ENCODE measurements around the gene ENGASE.

The ENGASE gene

GRCh38 chr17:79064026-79064425, 10.6 kb upstream of the ENGASE start:
- Histone ChIP-seq H3K18ac (ENCODE audit: low read length) (no peak overlapping the region), H2BK120ac (ENCODE audit: low read depth, low read length) (no peak overlapping the region), H3K4me2 (ENCODE audit: insufficient read depth, low read length, poor library complexity, severe bottlenecking) (no peak overlapping the region), H3K79me1 (ENCODE audit: low read depth, low read length) (no peaks in the 10 kb centered on the region), H3K36me3 (replicated peaks in 1 of 2; ENCODE audit: control insufficient read depth in 2 of 2, insufficient read depth in 2 of 2, low read length in 2 of 2) (no peaks in the 10 kb centered on the region), H3K14ac (ENCODE audit: low read length) (no peak overlapping the region), H2BK5ac (ENCODE audit: low read length) (no peak overlapping the region), H3K9ac (ENCODE audit: low read depth, low read length, poor library complexity) (no peak overlapping the region), H3K4ac (ENCODE audit: low read length) (no peak overlapping the region), H3K27me3 (ENCODE audit: control insufficient read depth in 3 of 3, insufficient read depth in 3 of 3, low read depth in 1 of 3, low read length in 3 of 3) (peaks cover 0 to 10% (median 0%) of the 10 kb centered on the region in 3 experiments), H3K4me3 (ENCODE audit: low read length in 2 of 2) (no peak overlapping the region), H3K9me3 (replicated peaks in 1 of 2; ENCODE audit: control insufficient read depth in 2 of 2, insufficient read depth in 1 of 2, low read depth in 1 of 2, low read length in 2 of 2) (no peaks in the 10 kb centered on the region), H3K27ac (replicated peaks; ENCODE audit: low read length) (no peak overlapping the region), H3K23ac (ENCODE audit: low read depth, low read length, poor library complexity) (no peak overlapping the region), H2AFZ (ENCODE audit: low read length) (no peak overlapping the region), H4K91ac (ENCODE audit: low read depth, low read length, poor library complexity) (no peak overlapping the region), H2BK15ac (ENCODE audit: low read length) (no peak overlapping the region), H2AK5ac (ENCODE audit: low read depth, low read length) (no peak overlapping the region), H2BK12ac (ENCODE audit: low read length) (no peak overlapping the region), H4K8ac (ENCODE audit: low read depth, low read length) (no peak overlapping the region), H3K4me1 (ENCODE audit: control insufficient read depth in 2 of 2, insufficient read depth in 1 of 2, low read depth in 1 of 2, low read length in 2 of 2) (no peaks in the 10 kb centered on the region)
- WGBS, 2 donors (ENCODE audit: extremely low coverage in 2 of 2, insufficient read length in 2 of 2, insufficient replicate concordance in 1 of 2), result no CpG with 5 or more reads among the region's 4 CpGs
- no peak for DNase-seq (ENCODE audit: low spot score)

DNA sequence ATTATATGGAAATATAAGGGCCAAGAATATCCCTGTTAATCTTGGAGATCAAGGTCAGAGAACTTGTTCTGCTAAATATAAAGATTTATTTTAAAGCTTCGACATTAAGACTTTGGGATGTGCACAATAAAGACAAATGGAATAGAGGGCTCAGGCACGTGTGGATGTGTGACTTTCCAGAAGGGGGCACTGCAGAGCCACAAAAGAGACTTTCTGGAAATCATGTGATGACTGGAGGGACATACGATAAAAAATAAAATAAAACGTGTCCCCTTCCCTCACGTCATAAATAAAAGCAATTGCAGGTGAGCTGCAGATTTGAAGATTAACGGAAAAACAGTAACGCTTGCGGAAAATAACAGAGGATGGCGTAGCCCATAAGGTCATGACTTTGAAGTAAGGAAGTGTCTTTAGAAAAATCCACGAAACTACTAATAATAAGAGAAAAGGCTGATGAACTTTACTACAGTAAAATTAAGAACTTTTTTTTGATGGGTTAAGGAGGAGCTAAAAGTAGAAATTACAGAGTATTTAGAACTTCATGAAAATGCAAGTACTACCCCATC, 9.4 kb upstream of the ENGASE start:
- no peak overlapping the region for H3K27ac ChIP-seq (replicated peaks; ENCODE audit: low read length)
- no peak overlapping the region for H4K91ac ChIP-seq (ENCODE audit: low read depth, low read length, poor library complexity)
- no peak overlapping the region for H3K9ac ChIP-seq (ENCODE audit: low read depth, low read length, poor library complexity)
- DNase-seq (ENCODE audit: low spot score), result no peak
- no peak overlapping the region for H3K18ac ChIP-seq (ENCODE audit: low read length)
- no peak overlapping the region for H2BK5ac ChIP-seq (ENCODE audit: low read length)
- H3K4me1 ChIP-seq (ENCODE audit: control insufficient read depth in 2 of 2, insufficient read depth in 1 of 2, low read depth in 1 of 2, low read length in 2 of 2), result no peaks in the 10 kb centered on the region
- no peak overlapping the region for H2AFZ ChIP-seq (ENCODE audit: low read length)
- H2BK15ac ChIP-seq (ENCODE audit: low read length), result no peak overlapping the region
- H3K36me3 ChIP-seq (replicated peaks in 1 of 2; ENCODE audit: control insufficient read depth in 2 of 2, insufficient read depth in 2 of 2, low read length in 2 of 2), result no peaks in the 10 kb centered on the region
- no peak overlapping the region for H4K8ac ChIP-seq (ENCODE audit: low read depth, low read length)
- H2BK120ac ChIP-seq (ENCODE audit: low read depth, low read length), result no peak overlapping the region
- H3K23ac ChIP-seq (ENCODE audit: low read depth, low read length, poor library complexity), result no peak overlapping the region
- H3K4me3 ChIP-seq (ENCODE audit: low read length in 2 of 2), result no peak overlapping the region
- H3K4me2 ChIP-seq (ENCODE audit: insufficient read depth, low read length, poor library complexity, severe bottlenecking), result no peak overlapping the region
- H3K4ac ChIP-seq (ENCODE audit: low read length), result no peak overlapping the region
- WGBS, 2 donors (ENCODE audit: extremely low coverage in 2 of 2, insufficient read length in 2 of 2, insufficient replicate concordance in 1 of 2), result no CpG with 5 or more reads among the region's 10 CpGs
- no peak overlapping the region for H2BK12ac ChIP-seq (ENCODE audit: low read length)
- no peaks in the 10 kb centered on the region for H3K79me1 ChIP-seq (ENCODE audit: low read depth, low read length)
- no peak overlapping the region for H3K14ac ChIP-seq (ENCODE audit: low read length)
- no peaks in the 10 kb centered on the region for H3K9me3 ChIP-seq (replicated peaks in 1 of 2; ENCODE audit: control insufficient read depth in 2 of 2, insufficient read depth in 1 of 2, low read depth in 1 of 2, low read length in 2 of 2)
- H2AK5ac ChIP-seq (ENCODE audit: low read depth, low read length), result no peak overlapping the region
- H3K27me3 ChIP-seq (ENCODE audit: control insufficient read depth in 3 of 3, insufficient read depth in 3 of 3, low read depth in 1 of 3, low read length in 3 of 3), result peaks cover 0 to 17% (median 0%) of the 10 kb centered on the region in 3 experiments

GRCh38 chr17:79066963-79067362, 7.7 kb upstream of the ENGASE start:
- no CpG with 5 or more reads among the region's 6 CpGs for WGBS, 2 donors (ENCODE audit: extremely low coverage in 2 of 2, insufficient read length in 2 of 2, insufficient replicate concordance in 1 of 2)
- peaks cover 0 to 24% (median 2%) of the 10 kb centered on the region in 3 experiments for H3K27me3 ChIP-seq (ENCODE audit: control insufficient read depth in 3 of 3, insufficient read depth in 3 of 3, low read depth in 1 of 3, low read length in 3 of 3)

DNA sequence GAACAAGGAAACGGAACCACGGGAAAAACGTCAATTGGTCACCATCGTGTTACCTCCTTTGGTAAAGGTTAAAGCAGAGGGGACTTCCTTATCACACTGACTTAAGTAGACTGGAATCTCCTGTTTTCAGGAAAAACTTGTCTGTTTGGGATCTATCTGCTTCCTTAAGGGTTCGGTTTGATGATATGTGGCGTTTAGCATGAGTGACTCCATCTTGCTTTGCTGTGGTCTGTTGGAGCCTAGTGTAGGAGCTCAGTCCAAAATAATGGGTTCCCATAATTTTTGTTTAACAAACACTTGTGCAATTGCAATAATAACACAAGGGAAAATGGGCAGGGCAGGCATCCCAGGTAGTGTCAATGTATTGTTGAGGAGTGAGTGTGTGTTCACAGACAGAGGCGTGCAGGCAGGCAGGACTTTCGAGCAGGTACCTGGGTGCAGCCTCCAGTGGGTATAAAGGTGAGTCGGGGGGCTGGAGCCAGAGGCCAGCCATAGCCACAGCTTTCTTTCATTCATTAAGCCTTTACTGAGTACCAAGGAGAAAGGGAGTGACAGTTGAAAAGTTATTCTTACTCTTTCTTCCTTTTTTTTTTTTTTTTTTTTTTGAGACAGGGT, 4.3 kb upstream of the ENGASE start:
- H3K14ac ChIP-seq (ENCODE audit: low read length), result no peak overlapping the region
- WGBS, 2 donors (ENCODE audit: extremely low coverage in 2 of 2, insufficient read length in 2 of 2, insufficient replicate concordance in 1 of 2), result no CpG with 5 or more reads among the region's 9 CpGs
- no peak overlapping the region for H3K4me3 ChIP-seq (ENCODE audit: low read length in 2 of 2)
- DNase-seq (ENCODE audit: low spot score), result no peak
- no peak overlapping the region for H2BK120ac ChIP-seq (ENCODE audit: low read depth, low read length)
- no peak overlapping the region for H2BK5ac ChIP-seq (ENCODE audit: low read length)
- H3K23ac ChIP-seq (ENCODE audit: low read depth, low read length, poor library complexity), result peak overlapping the region; percentile 55
- H3K9ac ChIP-seq (ENCODE audit: low read depth, low read length, poor library complexity), result no peak overlapping the region
- no peak overlapping the region for H2BK15ac ChIP-seq (ENCODE audit: low read length)
- peaks cover 0 to 30% (median 2%) of the 10 kb centered on the region in 3 experiments for H3K27me3 ChIP-seq (ENCODE audit: control insufficient read depth in 3 of 3, insufficient read depth in 3 of 3, low read depth in 1 of 3, low read length in 3 of 3)
- no peaks in the 10 kb centered on the region for H3K36me3 ChIP-seq (replicated peaks in 1 of 2; ENCODE audit: control insufficient read depth in 2 of 2, insufficient read depth in 2 of 2, low read length in 2 of 2)
- H4K8ac ChIP-seq (ENCODE audit: low read depth, low read length), result no peak overlapping the region
- peaks cover under 1% of the 10 kb centered on the region in 2 donors for H3K4me1 ChIP-seq (ENCODE audit: control insufficient read depth in 2 of 2, insufficient read depth in 1 of 2, low read depth in 1 of 2, low read length in 2 of 2)
- H3K79me1 ChIP-seq (ENCODE audit: low read depth, low read length), result no peaks in the 10 kb centered on the region
- no peak overlapping the region for H4K91ac ChIP-seq (ENCODE audit: low read depth, low read length, poor library complexity)
- peaks cover 0 to 2% of the 10 kb centered on the region in 2 donors for H3K9me3 ChIP-seq (replicated peaks in 1 of 2; ENCODE audit: control insufficient read depth in 2 of 2, insufficient read depth in 1 of 2, low read depth in 1 of 2, low read length in 2 of 2)
- no peak overlapping the region for H3K27ac ChIP-seq (replicated peaks; ENCODE audit: low read length)
- no peak overlapping the region for H3K18ac ChIP-seq (ENCODE audit: low read length)
- H2BK12ac ChIP-seq (ENCODE audit: low read length), result no peak overlapping the region
- H3K4ac ChIP-seq (ENCODE audit: low read length), result no peak overlapping the region
- H2AK5ac ChIP-seq (ENCODE audit: low read depth, low read length), result no peak overlapping the region
- H3K4me2 ChIP-seq (ENCODE audit: insufficient read depth, low read length, poor library complexity, severe bottlenecking), result no peak overlapping the region
- no peak overlapping the region for H2AFZ ChIP-seq (ENCODE audit: low read length)

More at GRCh38 chr17:79066963-79067362, 7.7 kb upstream of the ENGASE start:
- Histone ChIP-seq H4K91ac (ENCODE audit: low read depth, low read length, poor library complexity) (no peak overlapping the region), H3K18ac (ENCODE audit: low read length) (no peak overlapping the region), H3K4me3 (ENCODE audit: low read length in 2 of 2) (no peak overlapping the region), H2BK120ac (ENCODE audit: low read depth, low read length) (no peak overlapping the region), H4K8ac (ENCODE audit: low read depth, low read length) (no peak overlapping the region), H2BK12ac (ENCODE audit: low read length) (no peak overlapping the region), H3K9me3 (replicated peaks in 1 of 2; ENCODE audit: control insufficient read depth in 2 of 2, insufficient read depth in 1 of 2, low read depth in 1 of 2, low read length in 2 of 2) (no peaks in the 10 kb centered on the region), H3K36me3 (replicated peaks in 1 of 2; ENCODE audit: control insufficient read depth in 2 of 2, insufficient read depth in 2 of 2, low read length in 2 of 2) (no peaks in the 10 kb centered on the region), H3K23ac (ENCODE audit: low read depth, low read length, poor library complexity) (no peak overlapping the region), H2BK15ac (ENCODE audit: low read length) (no peak overlapping the region), H2AFZ (ENCODE audit: low read length) (no peak overlapping the region), H3K4me1 (ENCODE audit: control insufficient read depth in 2 of 2, insufficient read depth in 1 of 2, low read depth in 1 of 2, low read length in 2 of 2) (no peaks in the 10 kb centered on the region), H3K4me2 (ENCODE audit: insufficient read depth, low read length, poor library complexity, severe bottlenecking) (no peak overlapping the region), H3K27ac (replicated peaks; ENCODE audit: low read length) (no peak overlapping the region), H3K79me1 (ENCODE audit: low read depth, low read length) (no peaks in the 10 kb centered on the region), H2AK5ac (ENCODE audit: low read depth, low read length) (no peak overlapping the region), H3K9ac (ENCODE audit: low read depth, low read length, poor library complexity) (no peak overlapping the region), H3K4ac (ENCODE audit: low read length) (no peak overlapping the region), H3K14ac (ENCODE audit: low read length) (no peak overlapping the region), H2BK5ac (ENCODE audit: low read length) (no peak overlapping the region)
- DNase-seq (ENCODE audit: low spot score), result no peak

Measured in neuronal stem cell (in vitro differentiated cells).